C4-2B (cell line): ENCODE data around the gene SLC2A5.
A peak's percentile ranks its signal among the peaks of the same experiment; 100 is the strongest.
"Not testable (repeated sequence)": the region's sequence is repeated elsewhere in the genome, so short reads cannot be mapped to it uniquely, and the experiment has no call there.

Experiments
- H3K27ac ChIP-seq: fragments of 450-650 bp; 2 replicates; pipeline ENCODE4 v1.5.1; 2017
- ZFX ChIP-seq: fragments of 450-650 bp; IDR thresholded peaks from 2 replicates; pipeline ENCODE4 v1.6.1; 2017
- TF ChIP-seq, protein P1 (sequence below): fragments of 450-650 bp; conservative IDR thresholded peaks from 2 replicates; pipeline ENCODE4 v1.5.1; 2017; ENCODE audit warnings: mild to moderate bottlenecking

SLC2A5 gene

GRCh38 chr1:9006956-9007615 is 62.3 kb downstream of the SLC2A5 start:
- TF ChIP-seq ZFX = no peak
- TF ChIP-seq, protein P1, sequence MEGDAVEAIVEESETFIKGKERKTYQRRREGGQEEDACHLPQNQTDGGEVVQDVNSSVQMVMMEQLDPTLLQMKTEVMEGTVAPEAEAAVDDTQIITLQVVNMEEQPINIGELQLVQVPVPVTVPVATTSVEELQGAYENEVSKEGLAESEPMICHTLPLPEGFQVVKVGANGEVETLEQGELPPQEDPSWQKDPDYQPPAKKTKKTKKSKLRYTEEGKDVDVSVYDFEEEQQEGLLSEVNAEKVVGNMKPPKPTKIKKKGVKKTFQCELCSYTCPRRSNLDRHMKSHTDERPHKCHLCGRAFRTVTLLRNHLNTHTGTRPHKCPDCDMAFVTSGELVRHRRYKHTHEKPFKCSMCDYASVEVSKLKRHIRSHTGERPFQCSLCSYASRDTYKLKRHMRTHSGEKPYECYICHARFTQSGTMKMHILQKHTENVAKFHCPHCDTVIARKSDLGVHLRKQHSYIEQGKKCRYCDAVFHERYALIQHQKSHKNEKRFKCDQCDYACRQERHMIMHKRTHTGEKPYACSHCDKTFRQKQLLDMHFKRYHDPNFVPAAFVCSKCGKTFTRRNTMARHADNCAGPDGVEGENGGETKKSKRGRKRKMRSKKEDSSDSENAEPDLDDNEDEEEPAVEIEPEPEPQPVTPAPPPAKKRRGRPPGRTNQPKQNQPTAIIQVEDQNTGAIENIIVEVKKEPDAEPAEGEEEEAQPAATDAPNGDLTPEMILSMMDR = no peak
- no peak overlapping the region for H3K27ac ChIP-seq

DNA sequence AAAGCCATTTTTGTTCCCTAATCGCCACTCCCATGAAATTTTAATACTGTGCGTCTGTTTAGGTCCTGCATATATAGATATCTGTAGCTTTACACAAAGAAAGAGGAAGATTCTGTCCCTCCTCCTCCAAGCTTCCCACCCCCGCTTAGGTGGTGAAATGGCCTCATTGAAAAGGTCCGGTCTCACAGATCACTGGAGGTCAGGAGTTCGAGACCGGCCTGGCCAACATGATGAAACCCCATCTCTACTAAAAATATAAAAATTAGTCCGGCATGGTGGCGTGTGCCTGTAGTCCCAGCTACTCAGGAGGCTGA is 64.1 kb downstream of the SLC2A5 start:
- TF ChIP-seq ZFX = no peak
- TF ChIP-seq, protein P1 = peak; percentile 34
- no peak overlapping the region for H3K27ac ChIP-seq

DNA sequence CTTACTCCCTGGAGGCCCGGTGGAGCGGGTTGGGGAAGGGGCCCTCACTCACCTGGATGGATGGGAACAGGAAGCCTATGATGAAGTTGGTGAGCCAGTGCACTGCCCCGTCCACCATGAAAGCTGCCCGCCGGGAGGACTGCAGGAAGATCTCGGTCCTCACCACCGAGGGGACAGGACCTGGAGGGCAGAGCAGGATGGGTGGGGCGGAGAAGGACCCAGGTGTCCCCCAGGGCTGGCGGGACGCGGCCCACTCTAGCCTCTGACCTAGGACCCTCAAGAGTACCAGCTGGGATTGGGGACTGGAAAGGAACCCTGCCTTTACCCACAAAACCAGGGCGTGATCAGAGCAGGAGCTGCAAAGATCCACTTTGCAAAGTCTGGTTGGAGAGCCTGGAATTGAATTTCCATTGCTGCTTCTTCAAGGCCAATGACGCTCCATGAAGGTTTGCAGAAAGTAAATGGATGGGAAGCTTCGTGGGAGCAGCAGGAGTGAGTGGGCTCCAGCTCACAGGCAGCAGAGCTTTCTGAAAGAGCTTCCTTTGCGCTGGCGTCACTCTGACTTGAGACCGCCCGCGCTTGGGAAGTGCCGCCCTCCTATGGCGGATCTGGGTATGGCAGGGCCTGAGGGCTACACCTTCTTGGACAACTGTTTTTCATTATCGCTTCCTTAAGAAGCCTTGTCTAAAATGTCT is 64.6 kb downstream of the SLC2A5 start:
- H3K27ac ChIP-seq = no peak overlapping the region
- TF ChIP-seq, protein P1 = peak; percentile 96
- TF ChIP-seq ZFX = no peak

DNA sequence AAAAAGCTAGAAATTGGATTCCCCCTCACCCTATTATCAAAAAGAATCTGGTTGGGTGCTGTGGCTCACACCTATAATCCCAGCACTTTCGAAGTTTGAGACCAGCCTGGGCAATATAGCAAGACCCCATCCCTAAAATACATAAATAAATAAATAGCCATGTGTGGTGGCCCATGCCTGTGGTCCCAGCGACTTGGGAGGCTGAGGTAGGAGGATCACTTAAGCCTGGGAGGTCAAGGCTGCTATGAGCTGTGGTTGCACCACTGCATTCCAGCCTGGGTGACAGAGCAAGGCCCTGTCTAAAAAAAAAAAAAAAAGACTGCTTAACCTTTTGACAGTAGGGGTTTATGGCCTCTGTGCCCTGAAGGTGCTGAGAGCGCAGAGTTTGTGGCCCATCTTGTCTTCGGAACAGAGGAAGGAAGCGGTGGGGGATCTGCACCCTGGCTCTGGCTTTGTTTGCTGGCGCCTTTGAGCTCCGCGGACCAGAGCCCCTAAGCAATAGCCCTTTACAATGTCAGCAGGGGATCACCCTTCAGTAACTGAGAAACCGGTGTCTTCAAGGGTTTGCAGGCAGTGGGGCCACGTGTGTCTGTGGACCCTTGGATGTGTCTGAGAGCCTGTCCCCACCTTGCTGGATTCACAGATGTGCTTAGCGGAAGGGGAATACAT is 65.3 kb downstream of the SLC2A5 start:
- no peak overlapping the region for H3K27ac ChIP-seq

GRCh38 chr1:9002215-9002560 is 67.2 kb downstream of the SLC2A5 start:
- peak; percentile 37; the same call in 1 of the 2 replicates for TF ChIP-seq ZFX
- H3K27ac ChIP-seq = peak overlapping the region; percentile 64

More for the DNA sequence above, 65.3 kb downstream of the SLC2A5 start:
- TF ChIP-seq, protein P1 = no peak
- TF ChIP-seq ZFX = no peak

- peak overlapping the region; percentile 64 for H3K27ac ChIP-seq
Observed at GRCh38 chr1:9001534-9002214, 67.8 kb downstream of the SLC2A5 start.

- not testable (repeated sequence) for H3K27ac ChIP-seq
Observed at GRCh38 chr1:8993962-8994675, 75.3 kb downstream of the SLC2A5 start.

- TF ChIP-seq, protein P1 = no peak; the same call in 1 of the 2 replicates
- H3K27ac ChIP-seq = no peak overlapping the region
Observed at GRCh38 chr1:8992936-8993687, 76.3 kb downstream of the SLC2A5 start.
